Measurements from ENCODE around the gene NAV2. TPM values are rescaled to one million over a fixed set of nuclear protein-coding genes. Genes with fewer than 3 reads are reported as not detected.

The NAV2 gene
- total and polyA plus RNA-seq, 2 donors from 2014 or later, result 5.9 to 37.7 TPM

DNA sequence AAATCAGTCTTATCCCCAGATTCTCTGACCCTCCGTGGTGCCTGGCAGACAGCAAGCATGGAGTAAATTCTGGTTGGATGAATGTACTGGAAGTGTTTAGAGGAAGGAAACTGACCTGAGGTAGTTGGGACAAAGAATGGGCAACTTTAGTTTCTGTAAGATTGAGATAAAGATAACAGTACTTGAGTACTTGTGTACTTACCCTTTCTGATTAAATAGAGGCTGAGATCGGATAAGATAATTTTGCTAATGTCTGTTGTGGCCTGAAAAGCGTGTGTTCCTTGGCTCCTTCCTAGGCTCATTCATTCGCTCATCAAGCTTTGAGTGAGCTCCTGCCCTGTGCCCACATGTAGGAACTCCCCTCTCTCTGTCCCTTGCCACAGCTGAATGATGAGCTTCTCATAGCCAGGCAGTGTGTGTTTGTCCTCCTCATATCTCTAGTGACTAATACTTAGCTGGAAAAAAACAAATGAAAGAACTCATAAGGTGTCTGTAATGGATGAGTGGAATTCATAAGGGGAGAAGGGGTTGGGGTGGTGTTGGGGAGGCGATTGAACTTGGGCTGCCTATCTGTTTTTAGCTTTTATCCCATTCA is 329.5 kb downstream of the NAV2 start:
- DNase-seq (no peak), FAIRE-seq (no peak)
- Histone ChIP-seq H3K4me3 (ENCODE audit: low read length in 3 of 3) (no peak overlapping the region), H3K4me1 (ENCODE audit: control insufficient read depth in 2 of 3, insufficient read depth in 2 of 3, low read depth in 1 of 3, low read length in 3 of 3) (peaks cover 0 to 14% (median 8%) of the 10 kb centered on the region in 3 donors), H3K27me3 (ENCODE audit: control insufficient read depth, insufficient read depth, low read length) (no peaks in the 10 kb centered on the region), H3K27ac (ENCODE audit: low read depth in 2 of 2, low read length in 2 of 2) (peak overlapping the region; percentile 36 to 79), H3K9ac (ENCODE audit: low read length in 3 of 3) (no peak overlapping the region), H3K36me3 (ENCODE audit: control insufficient read depth in 2 of 3, insufficient read depth in 3 of 3, low read length in 3 of 3) (peaks cover 0 to 5% (median 0%) of the 10 kb centered on the region in 3 donors), H3K9me3 (ENCODE audit: control insufficient read depth in 2 of 3, insufficient read depth in 1 of 3, low read length in 3 of 3) (no peaks in the 10 kb centered on the region)
- intact Hi-C loops (cut with DNase I), result no loop called here
- TF ChIP-seq, protein P1, sequence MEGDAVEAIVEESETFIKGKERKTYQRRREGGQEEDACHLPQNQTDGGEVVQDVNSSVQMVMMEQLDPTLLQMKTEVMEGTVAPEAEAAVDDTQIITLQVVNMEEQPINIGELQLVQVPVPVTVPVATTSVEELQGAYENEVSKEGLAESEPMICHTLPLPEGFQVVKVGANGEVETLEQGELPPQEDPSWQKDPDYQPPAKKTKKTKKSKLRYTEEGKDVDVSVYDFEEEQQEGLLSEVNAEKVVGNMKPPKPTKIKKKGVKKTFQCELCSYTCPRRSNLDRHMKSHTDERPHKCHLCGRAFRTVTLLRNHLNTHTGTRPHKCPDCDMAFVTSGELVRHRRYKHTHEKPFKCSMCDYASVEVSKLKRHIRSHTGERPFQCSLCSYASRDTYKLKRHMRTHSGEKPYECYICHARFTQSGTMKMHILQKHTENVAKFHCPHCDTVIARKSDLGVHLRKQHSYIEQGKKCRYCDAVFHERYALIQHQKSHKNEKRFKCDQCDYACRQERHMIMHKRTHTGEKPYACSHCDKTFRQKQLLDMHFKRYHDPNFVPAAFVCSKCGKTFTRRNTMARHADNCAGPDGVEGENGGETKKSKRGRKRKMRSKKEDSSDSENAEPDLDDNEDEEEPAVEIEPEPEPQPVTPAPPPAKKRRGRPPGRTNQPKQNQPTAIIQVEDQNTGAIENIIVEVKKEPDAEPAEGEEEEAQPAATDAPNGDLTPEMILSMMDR (IDR thresholded peaks at IDR 0.05; ENCODE audit: borderline replicate concordance, extremely low read depth, insufficient read depth), result no peak

DNA sequence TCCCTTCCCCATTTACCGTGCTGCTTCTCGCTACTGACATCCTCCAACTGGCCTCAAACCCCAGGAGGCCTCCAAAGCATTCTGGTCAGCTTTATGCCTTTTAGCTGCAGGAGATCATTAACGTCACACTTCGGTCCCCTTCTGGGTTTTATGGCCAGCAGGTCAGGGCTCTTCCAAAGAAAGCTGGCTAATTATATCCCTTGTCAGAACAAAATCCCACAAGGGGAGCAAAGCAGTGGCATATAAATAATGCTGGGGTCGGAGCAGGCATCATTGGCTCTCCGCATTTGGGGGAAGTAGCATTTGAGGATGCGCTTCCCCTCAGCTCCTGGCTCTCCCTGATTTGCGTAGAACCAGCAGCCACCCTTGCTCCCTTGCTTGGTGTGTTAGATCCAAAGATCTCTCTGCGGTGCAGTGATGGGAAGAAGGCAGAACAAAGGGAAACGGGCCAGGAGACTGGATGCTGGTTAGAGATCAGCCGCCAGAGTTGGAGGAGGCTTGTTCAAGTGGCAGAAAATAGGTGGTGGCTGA is 330.2 kb downstream of the NAV2 start:
- TF ChIP-seq, protein P1 (IDR thresholded peaks at IDR 0.05; ENCODE audit: borderline replicate concordance, extremely low read depth, insufficient read depth), result no peak
- DNase-seq, result peak in 2 of 5 donors; percentile 33 to 58
- H3K27me3 ChIP-seq (ENCODE audit: control insufficient read depth, insufficient read depth, low read length), result no peaks in the 10 kb centered on the region
- intact Hi-C loops (cut with DNase I), result no loop called here
- peaks cover 0 to 5% (median 0%) of the 10 kb centered on the region in 3 donors for H3K36me3 ChIP-seq (ENCODE audit: control insufficient read depth in 2 of 3, insufficient read depth in 3 of 3, low read length in 3 of 3)
- H3K4me3 ChIP-seq (ENCODE audit: low read length in 3 of 3), result no peak overlapping the region
- no peaks in the 10 kb centered on the region for H3K9me3 ChIP-seq (ENCODE audit: control insufficient read depth in 2 of 3, insufficient read depth in 1 of 3, low read length in 3 of 3)
- H3K27ac ChIP-seq (ENCODE audit: low read depth in 2 of 2, low read length in 2 of 2), result peak overlapping the region in 1 of 2 donors; percentile 79
- peaks cover 0 to 14% (median 8%) of the 10 kb centered on the region in 3 donors for H3K4me1 ChIP-seq (ENCODE audit: control insufficient read depth in 2 of 3, insufficient read depth in 2 of 3, low read depth in 1 of 3, low read length in 3 of 3)
- H3K9ac ChIP-seq (ENCODE audit: low read length in 3 of 3), result no peak overlapping the region
- FAIRE-seq, result no peak

DNA sequence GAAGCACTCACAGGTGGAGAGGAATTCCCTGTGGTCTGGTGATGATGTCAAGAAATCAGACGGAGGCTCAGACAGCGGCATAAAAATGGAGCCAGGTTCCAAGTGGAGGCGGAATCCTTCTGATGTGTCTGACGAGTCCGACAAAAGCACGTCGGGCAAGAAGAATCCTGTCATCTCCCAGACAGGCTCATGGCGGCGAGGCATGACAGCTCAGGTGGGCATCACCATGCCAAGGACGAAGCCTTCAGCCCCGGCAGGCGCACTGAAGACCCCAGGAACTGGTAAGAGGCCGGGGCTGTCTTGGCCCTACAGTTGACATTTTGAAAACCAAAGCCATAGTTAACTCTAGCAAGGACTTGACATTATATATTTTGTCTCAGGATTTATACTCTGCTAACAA is 331.4 kb downstream of the NAV2 start:
- Histone ChIP-seq H3K9ac (ENCODE audit: low read length in 3 of 3) (no peak overlapping the region), H3K9me3 (ENCODE audit: control insufficient read depth in 2 of 3, insufficient read depth in 1 of 3, low read length in 3 of 3) (no peaks in the 10 kb centered on the region), H3K4me1 (ENCODE audit: control insufficient read depth in 2 of 3, insufficient read depth in 2 of 3, low read depth in 1 of 3, low read length in 3 of 3) (peaks cover 0 to 13% (median 2%) of the 10 kb centered on the region in 3 donors), H3K27ac (ENCODE audit: low read depth in 2 of 2, low read length in 2 of 2) (no peak overlapping the region), H3K4me3 (ENCODE audit: low read length in 3 of 3) (no peak overlapping the region), H3K27me3 (ENCODE audit: control insufficient read depth, insufficient read depth, low read length) (no peaks in the 10 kb centered on the region), H3K36me3 (ENCODE audit: control insufficient read depth in 2 of 3, insufficient read depth in 3 of 3, low read length in 3 of 3) (peaks cover 0 to 5% (median 0%) of the 10 kb centered on the region in 3 donors)
- TF ChIP-seq, protein P1 (IDR thresholded peaks at IDR 0.05; ENCODE audit: borderline replicate concordance, extremely low read depth, insufficient read depth), result no peak
- no peak for FAIRE-seq
- intact Hi-C loops (cut with DNase I), result no loop called here
- no peak for DNase-seq

All from kidney (tissue), 14 donors.